Astrocyte (in vitro differentiated cells and primary cell): ENCODE data around the gene KLHL42. TPM values are rescaled to one million over a fixed set of nuclear protein-coding genes. Genes with fewer than 3 reads are reported as not detected.

Source experiments
- DNase-seq: peaks from one replicate; pipeline ENCODE4 v3.0.0-alpha.2; 2010; ENCODE audit warnings: low read depth
- FAIRE-seq: peaks from 2 replicates; lab custom pipeline; 2011; peaks lifted over from hg19 to GRCh38; lab: Jason Lieb, UNC
- H2AFZ ChIP-seq: 2 replicates; pipeline ENCODE4 v1.6.0; 2012; ENCODE audit warnings: low read depth, low read length, inconsistent platforms
- H3K27ac ChIP-seq: 2 replicates; pipeline ENCODE4 v1.5.1; 2011; ENCODE audit warnings: low read depth, low read length, inconsistent platforms
- H3K27me3 ChIP-seq: 2 replicates; pipeline ENCODE4 v1.6.0; 2011; ENCODE audit warnings: low read length, inconsistent platforms; ENCODE audit not compliant: insufficient read depth
- H3K36me3 ChIP-seq: 2 replicates; pipeline ENCODE4 v1.5.1; 2011; ENCODE audit warnings: low read length, inconsistent platforms; ENCODE audit not compliant: insufficient read depth
- H3K4me1 ChIP-seq: 2 replicates; pipeline ENCODE4 v1.5.1; 2011; ENCODE audit warnings: low read length, inconsistent platforms; ENCODE audit not compliant: insufficient read depth
- H3K4me2 ChIP-seq: 2 replicates; pipeline ENCODE4 v1.6.0; 2012; ENCODE audit warnings: low read length, inconsistent platforms
- H3K4me3 ChIP-seq: 2 replicates; pipeline ENCODE4 v1.5.1; 2011; ENCODE audit warnings: low read depth, mild to moderate bottlenecking, low read length, inconsistent platforms; ENCODE audit not compliant: insufficient read depth
- H3K79me2 ChIP-seq: 2 replicates; pipeline ENCODE4 v1.6.0; 2012; ENCODE audit warnings: mild to moderate bottlenecking, low read length, inconsistent platforms; ENCODE audit not compliant: insufficient read depth
- H3K9ac ChIP-seq: 2 replicates; pipeline ENCODE4 v1.6.0; 2012; ENCODE audit warnings: mild to moderate bottlenecking, low read length, inconsistent platforms
- H3K9me3 ChIP-seq: 2 replicates; pipeline ENCODE4 v1.5.1; 2012; ENCODE audit warnings: low read depth, mild to moderate bottlenecking, low read length, inconsistent platforms; ENCODE audit not compliant: insufficient read depth
- H4K20me1 ChIP-seq: 2 replicates; pipeline ENCODE4 v1.6.0; 2012; ENCODE audit warnings: low read length, inconsistent platforms; ENCODE audit not compliant: insufficient read depth
- H3K27ac Mint-ChIP-seq: one replicate; pipeline ENCODE4 v1.8.0; 2021; ENCODE audit warnings: mild to moderate bottlenecking, mixed read lengths; ENCODE audit not compliant: unreplicated experiment
- H3K27me3 Mint-ChIP-seq: one replicate; pipeline ENCODE4 v1.8.0; 2021; ENCODE audit warnings: low read depth, mixed read lengths; ENCODE audit not compliant: unreplicated experiment
- H3K36me3 Mint-ChIP-seq: one replicate; pipeline ENCODE4 v1.8.0; 2021; ENCODE audit warnings: low read depth, mixed read lengths; ENCODE audit not compliant: unreplicated experiment
- H3K4me1 Mint-ChIP-seq: one replicate; pipeline ENCODE4 v1.8.0; 2021; ENCODE audit warnings: low read depth, mixed read lengths; ENCODE audit not compliant: unreplicated experiment
- H3K4me3 Mint-ChIP-seq: one replicate; pipeline ENCODE4 v1.8.0; 2021; ENCODE audit warnings: mild to moderate bottlenecking, moderate library complexity, mixed read lengths; ENCODE audit not compliant: unreplicated experiment
- H3K9me3 Mint-ChIP-seq: one replicate; pipeline ENCODE4 v1.8.0; 2021; ENCODE audit warnings: mild to moderate bottlenecking, mixed read lengths; ENCODE audit not compliant: unreplicated experiment
- CTCF ChIP-seq: IDR thresholded peaks from 2 replicates; pipeline ENCODE4 v1.5.1; 2011; ENCODE audit warnings: low read depth, mild to moderate bottlenecking, inconsistent platforms, low read length, moderate library complexity; ENCODE audit not compliant: insufficient read depth
- EZH2 ChIP-seq: IDR thresholded peaks from 2 replicates; pipeline ENCODE4 v1.6.1; 2012; ENCODE audit warnings: mild to moderate bottlenecking, low read length, inconsistent platforms; ENCODE audit not compliant: insufficient read depth
- total RNA-seq: library from RNA; stranded (reverse); gene quantifications from 2 replicates; pipeline ENCODE4 v1.2.1, GENCODE V29; 2021

KLHL42 gene
- total RNA-seq, 1 donor from 2014 or later: 40.8 TPM

- DNase-seq (no peak), FAIRE-seq (no peak)
- Histone ChIP-seq H3K4me2 (peak overlapping the region; percentile 11), H4K20me1 (no peaks in the 10 kb centered on the region), H2AFZ (peak overlapping the region; percentile 6), H3K27ac (no peak overlapping the region), H3K9ac (no peak overlapping the region), H3K27me3 (no peaks in the 10 kb centered on the region), H3K79me2 (no peaks in the 10 kb centered on the region), H3K4me1 (no peaks in the 10 kb centered on the region), H3K9me3 (no peaks in the 10 kb centered on the region), H3K4me3 (no peak overlapping the region), H3K36me3 (no peaks in the 10 kb centered on the region)
- H3K4me3 Mint-ChIP-seq: no peak overlapping the region
- no peak overlapping the region for H3K27ac Mint-ChIP-seq
- H3K27me3 Mint-ChIP-seq: no peaks in the 10 kb centered on the region
- no peaks in the 10 kb centered on the region for H3K9me3 Mint-ChIP-seq
- no peak for TF ChIP-seq EZH2
- TF ChIP-seq CTCF: no peak
- peaks cover 2% of the 10 kb centered on the region for H3K4me1 Mint-ChIP-seq
- H3K36me3 Mint-ChIP-seq: no peaks in the 10 kb centered on the region
These were observed 30.7 kb downstream of the KLHL42 start for GRCh38 chr12:27810756-27811155.

- no peaks in the 10 kb centered on the region for H3K9me3 Mint-ChIP-seq
- Histone ChIP-seq H3K79me2 (no peaks in the 10 kb centered on the region), H3K4me1 (no peaks in the 10 kb centered on the region), H3K4me2 (no peak overlapping the region), H3K9me3 (no peaks in the 10 kb centered on the region), H3K36me3 (no peaks in the 10 kb centered on the region), H3K9ac (no peak overlapping the region), H3K27ac (no peak overlapping the region), H3K4me3 (no peak overlapping the region), H4K20me1 (no peaks in the 10 kb centered on the region), H2AFZ (no peak overlapping the region), H3K27me3 (no peaks in the 10 kb centered on the region)
- FAIRE-seq (no peak), DNase-seq (no peak)
- no peak overlapping the region for H3K4me3 Mint-ChIP-seq
- no peaks in the 10 kb centered on the region for H3K36me3 Mint-ChIP-seq
- H3K27ac Mint-ChIP-seq: no peak overlapping the region
- peaks cover 2% of the 10 kb centered on the region for H3K4me1 Mint-ChIP-seq
- no peak for TF ChIP-seq EZH2
- TF ChIP-seq CTCF: no peak
- H3K27me3 Mint-ChIP-seq: no peaks in the 10 kb centered on the region
These were observed 32.5 kb downstream of the KLHL42 start for GRCh38 chr12:27812502-27812901.

- Mint-ChIP-seq H3K9me3 (peaks cover 2% of the 10 kb centered on the region), H3K27me3 (no peaks in the 10 kb centered on the region), H3K4me1 (peaks cover 8% of the 10 kb centered on the region), H3K27ac (no peak overlapping the region), H3K4me3 (no peak overlapping the region), H3K36me3 (no peaks in the 10 kb centered on the region)
- Histone ChIP-seq H3K27ac (no peak overlapping the region), H3K27me3 (no peaks in the 10 kb centered on the region), H2AFZ (no peak overlapping the region), H3K9me3 (no peaks in the 10 kb centered on the region), H3K9ac (no peak overlapping the region), H3K4me3 (no peak overlapping the region), H3K79me2 (no peaks in the 10 kb centered on the region), H3K36me3 (no peaks in the 10 kb centered on the region), H4K20me1 (no peaks in the 10 kb centered on the region), H3K4me2 (no peak overlapping the region), H3K4me1 (no peaks in the 10 kb centered on the region)
- no peak for FAIRE-seq
- TF ChIP-seq EZH2 (no peak), CTCF (no peak)
- no peak for DNase-seq
These were observed 34.4 kb downstream of the KLHL42 start for GRCh38 chr12:27814411-27814810.
